SU-DHL-6 (cell line): Measurements from ENCODE around the gene C5AR1.

Source experiments
- CTCF ChIP-seq: fragments of 200-600 bp; sonication (generic); IDR thresholded peaks from one replicate; pipeline ENCODE4 v1.5.1; 2017; ENCODE audit warnings: antibody characterized with exemption, mild to moderate bottlenecking, low read length, moderate library complexity; ENCODE audit not compliant: insufficient read depth, poor library complexity, severe bottlenecking
- EZH2phosphoT487 ChIP-seq: fragments of 200-600 bp; sonication (generic), shearing (Covaris generic); conservative IDR thresholded peaks from 2 replicates; pipeline ENCODE4 v1.6.1; 2018; ENCODE audit warnings: mild to moderate bottlenecking, antibody characterized with exemption, low read length, moderate library complexity, mixed read lengths

- no peak for TF ChIP-seq CTCF
- no peak for TF ChIP-seq EZH2phosphoT487
Measured at GRCh38 chr19:47268028-47268427, 41.6 kb upstream of the C5AR1 start.
